Osteocyte (in vitro differentiated cells): ENCODE data around the gene EBF4. TPM values are rescaled to one million over a fixed set of nuclear protein-coding genes. Genes with fewer than 3 reads are reported as not detected.

Source experiments
- DNase-seq: peaks from one replicate; pipeline ENCODE4 v3.0.0; 2021; ENCODE audit warnings: mixed read lengths; ENCODE audit not compliant: unreplicated experiment; ENCODE audit errors: extremely low spot score
- H3K27ac Mint-ChIP-seq: one replicate; pipeline ENCODE4 v1.8.0; 2021; ENCODE audit warnings: mild to moderate bottlenecking, mixed read lengths; ENCODE audit not compliant: unreplicated experiment
- H3K27me3 Mint-ChIP-seq: one replicate; pipeline ENCODE4 v1.8.0; 2021; ENCODE audit warnings: mixed read lengths; ENCODE audit not compliant: unreplicated experiment
- H3K36me3 Mint-ChIP-seq: one replicate; pipeline ENCODE4 v1.8.0; 2021; ENCODE audit warnings: mixed read lengths; ENCODE audit not compliant: unreplicated experiment
- H3K4me1 Mint-ChIP-seq: one replicate; pipeline ENCODE4 v1.8.0; 2021; ENCODE audit warnings: mixed read lengths; ENCODE audit not compliant: unreplicated experiment
- H3K4me3 Mint-ChIP-seq: one replicate; pipeline ENCODE4 v1.8.0; 2021; ENCODE audit warnings: mild to moderate bottlenecking, moderate library complexity, mixed read lengths; ENCODE audit not compliant: unreplicated experiment
- H3K9me3 Mint-ChIP-seq: one replicate; pipeline ENCODE4 v1.8.0; 2021; ENCODE audit warnings: mixed read lengths; ENCODE audit not compliant: unreplicated experiment
- total RNA-seq: library from RNA; stranded (reverse); gene quantifications from 2 replicates; pipeline ENCODE4 v1.2.1, GENCODE V29; 2021
- TF ChIP-seq, protein P1 (sequence below): fragments of 200-600 bp; sonication (generic); IDR thresholded peaks from 2 replicates; pipeline ENCODE4 v1.5.0; 2021; ENCODE audit warnings: antibody characterized with exemption, mild to moderate bottlenecking, moderate library complexity

The EBF4 gene
- total RNA-seq, 1 donor from 2014 or later: 12.8 TPM

DNA sequence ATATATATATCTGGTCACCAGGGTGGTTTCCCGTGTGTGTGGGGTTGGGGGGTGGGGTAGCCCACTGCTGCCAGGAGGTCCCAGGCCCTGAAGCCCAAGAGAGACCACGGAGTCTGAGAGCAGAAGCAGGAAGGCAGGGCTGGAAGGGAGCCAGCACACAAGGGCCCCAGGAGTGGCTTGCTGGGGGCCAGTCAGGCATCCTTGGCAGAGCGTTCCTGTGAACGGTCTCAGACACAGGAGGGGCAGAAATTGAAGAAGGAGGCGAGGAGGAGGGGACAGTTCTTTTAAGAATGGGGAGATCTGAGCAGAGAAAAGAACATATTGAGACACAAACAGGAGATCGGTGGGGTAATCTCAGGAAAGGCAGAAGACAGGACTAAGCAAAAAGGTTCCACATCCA, 1.9 kb upstream of the EBF4 start:
- Mint-ChIP-seq H3K27me3 (peaks cover 69% of the 10 kb centered on the region), H3K4me1 (peaks cover 14% of the 10 kb centered on the region), H3K36me3 (no peaks in the 10 kb centered on the region), H3K4me3 (peak overlapping the region; percentile 87), H3K27ac (peak overlapping the region; percentile 48), H3K9me3 (no peaks in the 10 kb centered on the region)
- TF ChIP-seq, protein P1, sequence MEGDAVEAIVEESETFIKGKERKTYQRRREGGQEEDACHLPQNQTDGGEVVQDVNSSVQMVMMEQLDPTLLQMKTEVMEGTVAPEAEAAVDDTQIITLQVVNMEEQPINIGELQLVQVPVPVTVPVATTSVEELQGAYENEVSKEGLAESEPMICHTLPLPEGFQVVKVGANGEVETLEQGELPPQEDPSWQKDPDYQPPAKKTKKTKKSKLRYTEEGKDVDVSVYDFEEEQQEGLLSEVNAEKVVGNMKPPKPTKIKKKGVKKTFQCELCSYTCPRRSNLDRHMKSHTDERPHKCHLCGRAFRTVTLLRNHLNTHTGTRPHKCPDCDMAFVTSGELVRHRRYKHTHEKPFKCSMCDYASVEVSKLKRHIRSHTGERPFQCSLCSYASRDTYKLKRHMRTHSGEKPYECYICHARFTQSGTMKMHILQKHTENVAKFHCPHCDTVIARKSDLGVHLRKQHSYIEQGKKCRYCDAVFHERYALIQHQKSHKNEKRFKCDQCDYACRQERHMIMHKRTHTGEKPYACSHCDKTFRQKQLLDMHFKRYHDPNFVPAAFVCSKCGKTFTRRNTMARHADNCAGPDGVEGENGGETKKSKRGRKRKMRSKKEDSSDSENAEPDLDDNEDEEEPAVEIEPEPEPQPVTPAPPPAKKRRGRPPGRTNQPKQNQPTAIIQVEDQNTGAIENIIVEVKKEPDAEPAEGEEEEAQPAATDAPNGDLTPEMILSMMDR: no peak
- no peak for DNase-seq

DNA sequence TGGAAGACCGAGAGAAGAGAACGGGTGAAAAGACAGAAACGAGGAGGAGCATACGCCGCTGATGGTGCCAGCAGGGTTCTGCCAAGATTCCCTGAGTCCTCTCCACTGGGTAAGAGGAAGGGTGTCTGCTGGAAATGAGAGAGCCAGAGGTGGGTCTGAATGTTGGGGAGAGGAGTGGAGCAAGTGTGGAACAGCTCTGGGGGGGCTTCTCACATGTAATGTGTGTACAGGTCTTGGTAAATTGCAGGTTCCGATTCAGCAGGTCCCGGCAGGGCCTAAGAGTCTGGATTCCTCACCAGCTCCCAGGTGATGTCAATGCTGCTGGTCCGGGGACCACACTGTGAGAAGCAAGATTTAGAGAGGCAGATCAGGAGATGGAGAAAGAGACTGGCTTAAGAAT, 1.5 kb upstream of the EBF4 start:
- H3K27me3 Mint-ChIP-seq: peaks cover 71% of the 10 kb centered on the region
- H3K36me3 Mint-ChIP-seq: no peaks in the 10 kb centered on the region
- TF ChIP-seq, protein P1: no peak
- peak overlapping the region; percentile 87 for H3K4me3 Mint-ChIP-seq
- H3K4me1 Mint-ChIP-seq: peaks cover 14% of the 10 kb centered on the region
- peak overlapping the region; percentile 48 for H3K27ac Mint-ChIP-seq
- no peaks in the 10 kb centered on the region for H3K9me3 Mint-ChIP-seq
- no peak for DNase-seq

DNA sequence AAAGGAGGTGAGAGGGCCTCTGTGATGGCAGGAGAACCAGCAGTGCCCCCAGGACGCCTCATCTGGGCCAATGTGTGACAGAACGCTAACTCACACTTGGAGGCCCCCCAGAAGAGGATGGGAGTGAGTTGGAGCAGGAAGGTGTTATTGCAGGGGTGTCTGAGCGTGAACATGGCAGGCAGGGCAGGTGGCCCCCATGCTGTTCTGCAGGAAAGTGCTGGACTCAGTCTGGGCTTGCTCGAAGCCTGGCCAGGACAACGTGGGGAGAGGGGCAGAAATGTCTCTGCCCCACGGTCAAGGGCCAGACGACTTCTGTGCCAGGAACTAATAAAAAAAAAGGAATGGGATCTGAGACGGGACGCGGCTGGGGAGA, 931 bp upstream of the EBF4 start:
- Mint-ChIP-seq H3K27ac (peak overlapping the region; percentile 87), H3K9me3 (no peaks in the 10 kb centered on the region), H3K4me1 (peaks cover 14% of the 10 kb centered on the region), H3K27me3 (peaks cover 66% of the 10 kb centered on the region), H3K4me3 (peak overlapping the region; percentile 87), H3K36me3 (no peaks in the 10 kb centered on the region)
- TF ChIP-seq, protein P1: no peak
- DNase-seq: no peak

DNA sequence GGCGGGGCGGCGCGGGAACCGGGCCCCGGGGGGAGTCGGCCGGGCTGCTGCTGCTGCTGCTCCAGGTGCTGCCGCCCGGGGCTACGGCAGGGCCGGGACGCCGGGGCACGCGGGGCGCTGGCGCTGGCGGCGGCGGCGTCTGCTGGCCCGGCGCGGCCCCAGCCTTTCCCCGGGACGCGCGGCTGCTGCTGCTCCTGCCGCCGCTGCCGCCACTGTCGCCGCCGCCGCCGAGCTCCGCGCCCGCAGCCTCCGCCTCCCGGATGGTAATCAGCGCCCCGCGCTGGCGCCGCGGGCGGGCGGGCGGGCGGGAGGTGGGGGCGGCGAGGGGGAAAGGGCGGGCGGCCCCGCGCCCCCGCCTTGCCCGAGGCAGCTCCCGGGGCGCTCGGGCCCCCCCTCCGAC, 306 bp downstream of the EBF4 start:
- TF ChIP-seq, protein P1: no peak
- Mint-ChIP-seq H3K9me3 (no peaks in the 10 kb centered on the region), H3K4me3 (no peak overlapping the region), H3K27ac (no peak overlapping the region), H3K4me1 (peaks cover 12% of the 10 kb centered on the region), H3K27me3 (peaks cover 58% of the 10 kb centered on the region), H3K36me3 (no peaks in the 10 kb centered on the region)
- no peak for DNase-seq

DNA sequence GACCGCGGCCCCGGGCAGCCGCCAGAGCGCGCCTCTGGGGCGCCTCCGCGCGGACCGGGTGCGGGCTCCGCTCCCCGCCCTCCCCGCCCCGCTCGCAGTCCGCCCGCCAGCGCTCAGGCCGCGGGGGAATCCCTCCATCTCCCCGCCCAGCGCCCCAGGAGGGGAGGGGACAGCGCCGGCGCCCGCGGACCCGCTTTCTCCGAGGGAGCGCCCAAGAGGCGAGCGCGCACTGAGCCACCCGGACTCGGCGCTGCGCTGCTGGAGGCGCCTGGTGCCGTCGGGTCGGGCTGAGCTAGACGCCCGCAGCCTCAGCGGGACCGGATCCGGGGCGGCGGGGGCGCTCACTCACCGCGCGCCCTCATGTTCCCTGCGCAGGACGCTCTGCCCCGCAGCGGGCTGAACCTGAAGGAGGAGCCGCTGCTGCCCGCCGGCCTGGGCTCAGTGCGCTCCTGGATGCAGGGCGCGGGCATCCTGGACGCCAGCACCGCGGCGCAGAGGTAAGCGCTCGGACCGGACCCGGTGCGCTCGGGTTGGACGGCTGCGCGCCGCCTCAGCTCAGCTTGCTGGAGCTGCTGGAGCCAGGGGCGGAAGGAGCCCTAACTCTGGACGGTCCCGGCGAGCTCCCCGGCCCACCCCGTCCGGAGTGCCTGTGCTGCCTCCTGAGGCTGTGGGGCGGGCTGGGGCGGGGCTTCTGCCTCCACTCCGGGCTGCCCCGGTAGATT, 867 bp downstream of the EBF4 start:
- H3K4me1 Mint-ChIP-seq: peaks cover 9% of the 10 kb centered on the region
- no peaks in the 10 kb centered on the region for H3K9me3 Mint-ChIP-seq
- no peaks in the 10 kb centered on the region for H3K36me3 Mint-ChIP-seq
- TF ChIP-seq, protein P1: no peak
- peak overlapping the region; percentile 26 for H3K4me3 Mint-ChIP-seq
- peaks cover 55% of the 10 kb centered on the region for H3K27me3 Mint-ChIP-seq
- H3K27ac Mint-ChIP-seq: no peak overlapping the region
- DNase-seq: no peak
